Measurements from ENCODE around the gene PMAIP1. TPM values are rescaled to one million over a fixed set of nuclear protein-coding genes. Genes with fewer than 3 reads are reported as not detected.

The PMAIP1 gene
- total and polyA plus RNA-seq, 7 experiments from 2014 or later = 1.5 to 95.1 (median 6.6) TPM

DNA sequence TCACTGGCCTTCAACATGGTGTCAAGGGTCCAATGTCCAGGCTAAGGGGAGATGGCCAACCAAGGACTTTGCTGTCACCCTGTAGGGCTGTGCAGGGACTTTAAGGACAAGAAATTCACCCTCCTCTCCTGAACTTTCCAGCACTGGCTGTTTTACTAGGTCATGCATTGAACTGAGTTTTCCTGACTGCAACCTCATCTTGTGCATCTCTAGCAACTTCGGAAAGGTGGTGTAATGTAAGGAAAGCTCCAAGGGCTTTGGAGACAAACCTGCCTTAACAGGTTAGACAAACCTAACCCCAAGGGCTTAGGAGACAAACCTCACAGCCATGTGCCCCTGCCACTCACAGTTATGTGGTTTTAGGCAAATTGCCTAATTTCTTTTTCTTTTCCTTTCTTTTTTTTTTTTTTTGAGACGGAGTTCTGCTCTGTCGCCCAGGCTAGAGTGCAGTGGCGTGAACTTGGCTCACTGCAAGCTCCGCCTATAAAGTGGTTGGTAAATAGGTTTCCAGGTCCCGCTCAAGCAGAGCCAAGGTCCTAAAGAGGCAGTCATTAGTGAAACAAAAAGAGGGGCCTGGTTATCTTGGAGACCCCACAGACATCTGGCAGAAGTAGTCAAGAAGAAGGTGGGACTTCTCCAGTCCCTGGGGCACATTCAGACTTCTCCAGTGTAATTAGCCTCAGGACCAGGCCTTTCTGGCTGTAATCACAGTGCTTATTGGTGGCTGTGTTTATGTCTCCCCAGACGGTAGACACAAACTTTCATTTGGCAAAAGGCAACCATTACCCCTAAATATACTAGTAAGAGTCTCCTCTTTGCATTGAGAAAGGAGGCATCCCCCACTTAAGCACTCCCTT is 37.6 kb upstream of the PMAIP1 start:
- intact Hi-C loops (cut with micrococcal nuclease) = no loop called here
- Mint-ChIP-seq H3K27ac (no peak overlapping the region), H3K4me3 (no peak overlapping the region), H3K9me3 (no peaks in the 10 kb centered on the region), H3K27me3 (peaks cover 0 to 3% (median 0%) of the 10 kb centered on the region in 5 donors), H3K4me1 (no peaks in the 10 kb centered on the region), H3K36me3 (peaks cover 0 to 1% (median 0%) of the 10 kb centered on the region in 5 donors)
- H3K27ac ChIP-seq (ENCODE audit: low read depth, low read length) = no peak overlapping the region
- DNase-seq = no peak
- H3K27me3 ChIP-seq (ENCODE audit: control insufficient read depth in 2 of 2, insufficient read depth in 2 of 2, low read length in 2 of 2) = no peaks in the 10 kb centered on the region
- no peaks in the 10 kb centered on the region for H3K9me3 ChIP-seq (ENCODE audit: control insufficient read depth in 2 of 3, low read length in 3 of 3)
- no peak for ATAC-seq
- ChIA-PET POLR2A (no interaction called here), CTCF (no interaction called here)
- H3K4me3 ChIP-seq (ENCODE audit: low read length) = no peak overlapping the region
- H3K4me1 ChIP-seq (ENCODE audit: control insufficient read depth in 2 of 2, insufficient read depth in 2 of 2, low read length in 2 of 2) = no peaks in the 10 kb centered on the region
- no peaks in the 10 kb centered on the region for H3K36me3 ChIP-seq (ENCODE audit: control insufficient read depth in 2 of 3, insufficient read depth in 3 of 3, low read length in 3 of 3)

DNA sequence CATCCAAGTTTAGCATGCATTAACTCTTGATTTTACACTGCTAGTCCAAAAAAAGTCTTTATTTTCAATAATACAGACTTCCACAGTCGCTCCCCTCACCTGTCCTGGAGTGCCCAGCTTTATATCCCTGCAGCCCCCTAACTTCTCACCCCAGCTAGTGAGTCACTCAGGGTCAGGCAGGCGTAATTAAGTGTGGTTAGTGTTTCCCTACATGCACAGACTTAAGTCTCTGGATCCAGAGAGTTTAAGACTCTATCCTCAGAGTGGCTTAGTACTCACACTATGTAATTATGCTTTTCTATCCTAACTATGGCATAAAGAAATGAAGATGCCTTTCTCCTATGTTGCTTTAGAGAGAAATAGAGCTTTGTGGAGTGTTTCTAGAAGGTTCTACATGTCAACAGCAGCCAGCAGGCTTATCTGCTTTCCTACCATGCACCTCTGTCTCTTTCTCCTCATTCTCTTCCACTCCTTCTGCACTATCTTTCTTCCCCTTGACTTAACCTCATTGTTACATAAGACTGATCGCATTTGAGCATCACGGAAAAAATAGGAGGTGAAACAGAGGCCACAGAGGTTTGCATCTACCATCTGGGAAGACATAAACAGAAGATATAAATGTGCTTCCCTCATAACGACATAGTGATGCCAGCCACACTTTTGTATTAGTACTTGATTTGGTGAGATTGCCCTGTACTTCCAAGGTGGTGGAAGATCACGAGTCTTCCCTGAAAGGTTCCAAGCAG is 34.4 kb upstream of the PMAIP1 start:
- H3K4me3 Mint-ChIP-seq = no peak overlapping the region
- Histone ChIP-seq H3K27me3 (ENCODE audit: control insufficient read depth in 2 of 2, insufficient read depth in 2 of 2, low read length in 2 of 2) (no peaks in the 10 kb centered on the region), H3K9me3 (ENCODE audit: control insufficient read depth in 2 of 3, low read length in 3 of 3) (no peaks in the 10 kb centered on the region), H3K4me3 (ENCODE audit: low read length) (no peak overlapping the region), H3K4me1 (ENCODE audit: control insufficient read depth in 2 of 2, insufficient read depth in 2 of 2, low read length in 2 of 2) (no peaks in the 10 kb centered on the region), H3K36me3 (ENCODE audit: control insufficient read depth in 2 of 3, insufficient read depth in 3 of 3, low read length in 3 of 3) (no peaks in the 10 kb centered on the region), H3K27ac (ENCODE audit: low read depth, low read length) (no peak overlapping the region)
- no peaks in the 10 kb centered on the region for H3K36me3 Mint-ChIP-seq
- ATAC-seq (no peak), DNase-seq (no peak)
- ChIA-PET POLR2A (no interaction called here), CTCF (no interaction called here)
- peaks cover 0 to 4% (median 0%) of the 10 kb centered on the region in 5 donors for H3K27me3 Mint-ChIP-seq
- intact Hi-C loops (cut with micrococcal nuclease) = no loop called here
- H3K9me3 Mint-ChIP-seq = peaks cover 0 to 1% (median 0%) of the 10 kb centered on the region in 11 donors
- H3K27ac Mint-ChIP-seq = no peak overlapping the region
- no peaks in the 10 kb centered on the region for H3K4me1 Mint-ChIP-seq

DNA sequence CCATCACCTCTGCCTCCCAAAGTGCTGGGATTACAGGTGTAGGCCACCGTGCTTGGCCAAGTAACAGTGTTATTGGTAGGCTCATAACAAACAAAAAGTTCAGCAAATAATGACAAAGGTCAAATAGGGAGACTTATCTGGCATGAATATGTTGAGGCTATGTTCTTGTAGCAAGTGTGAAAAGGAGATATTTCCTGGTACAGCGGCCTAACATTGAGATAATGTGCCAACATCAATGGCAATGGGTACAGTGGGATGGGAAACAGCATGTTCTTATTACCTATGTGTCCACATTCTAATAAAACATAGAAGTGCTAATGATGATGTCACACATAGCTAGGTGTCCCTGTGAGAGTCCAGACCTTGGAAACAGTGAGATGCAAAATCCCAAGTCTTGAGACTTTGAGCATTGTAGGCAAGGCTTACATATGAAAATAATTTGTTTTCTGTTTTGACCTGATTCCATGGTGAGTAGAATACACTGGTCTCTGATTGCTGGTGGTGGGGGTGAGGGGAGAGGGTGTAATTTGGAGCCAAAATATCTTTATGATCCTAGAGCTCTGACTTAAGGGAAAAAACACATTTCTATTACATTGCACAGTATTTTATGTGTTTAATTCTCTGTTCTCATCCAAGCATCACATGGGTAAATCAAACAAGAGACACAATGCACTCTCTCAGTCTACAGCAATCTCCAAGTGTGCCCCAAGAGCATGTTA is 33.1 kb upstream of the PMAIP1 start:
- Mint-ChIP-seq H3K27me3 (peaks cover 0 to 4% (median 0%) of the 10 kb centered on the region in 5 donors), H3K27ac (no peak overlapping the region), H3K9me3 (peaks cover 0 to 1% (median 0%) of the 10 kb centered on the region in 11 donors), H3K36me3 (no peaks in the 10 kb centered on the region), H3K4me1 (no peaks in the 10 kb centered on the region), H3K4me3 (no peak overlapping the region)
- ChIA-PET CTCF (no interaction called here), POLR2A (no interaction called here)
- intact Hi-C loops (cut with micrococcal nuclease) = no loop called here
- Histone ChIP-seq H3K9me3 (ENCODE audit: control insufficient read depth in 2 of 3, low read length in 3 of 3) (no peaks in the 10 kb centered on the region), H3K27ac (ENCODE audit: low read depth, low read length) (no peak overlapping the region), H3K36me3 (ENCODE audit: control insufficient read depth in 2 of 3, insufficient read depth in 3 of 3, low read length in 3 of 3) (no peaks in the 10 kb centered on the region), H3K4me1 (ENCODE audit: control insufficient read depth in 2 of 2, insufficient read depth in 2 of 2, low read length in 2 of 2) (no peaks in the 10 kb centered on the region), H3K27me3 (ENCODE audit: control insufficient read depth in 2 of 2, insufficient read depth in 2 of 2, low read length in 2 of 2) (no peaks in the 10 kb centered on the region), H3K4me3 (ENCODE audit: low read length) (no peak overlapping the region)
- ATAC-seq (no peak), DNase-seq (no peak)

DNA sequence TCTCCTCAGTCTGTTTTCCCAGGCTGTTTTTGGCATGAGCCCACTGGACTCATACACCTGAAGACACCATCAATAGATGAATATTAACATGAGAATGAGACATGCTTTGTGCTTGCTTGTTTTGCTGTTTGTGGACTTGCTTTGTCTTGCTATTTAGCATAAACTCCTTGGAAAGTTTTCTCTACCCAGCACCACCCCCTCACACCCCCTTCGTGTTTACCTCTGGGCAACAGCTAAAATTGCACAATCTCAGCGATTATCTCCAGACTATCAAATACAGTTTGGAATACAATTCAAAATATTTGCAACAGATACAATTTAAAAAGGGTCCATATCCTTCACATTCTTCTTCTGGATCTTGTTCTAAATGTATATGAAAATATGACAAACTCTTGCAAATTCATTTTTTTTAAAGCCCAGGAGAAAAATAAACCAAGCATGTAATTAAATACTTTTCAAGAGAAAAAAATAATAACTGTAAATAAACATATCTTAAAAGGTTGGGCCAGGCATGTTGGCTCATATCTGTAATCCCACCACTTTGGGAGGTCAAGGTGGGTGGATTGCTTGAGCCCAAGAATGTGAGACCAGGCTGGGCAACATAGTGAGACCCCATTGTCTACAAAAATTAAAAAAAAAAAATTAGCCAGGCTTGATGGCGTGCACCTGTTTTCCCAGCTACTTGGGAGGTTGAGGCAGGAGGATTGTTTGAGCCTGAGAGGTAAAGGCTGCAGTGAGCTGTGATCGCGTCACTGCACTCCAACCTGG is 32.3 kb upstream of the PMAIP1 start:
- Histone ChIP-seq H3K4me3 (ENCODE audit: low read length) (no peak overlapping the region), H3K4me1 (ENCODE audit: control insufficient read depth in 2 of 2, insufficient read depth in 2 of 2, low read length in 2 of 2) (no peaks in the 10 kb centered on the region), H3K27me3 (ENCODE audit: control insufficient read depth in 2 of 2, insufficient read depth in 2 of 2, low read length in 2 of 2) (no peaks in the 10 kb centered on the region), H3K9me3 (ENCODE audit: control insufficient read depth in 2 of 3, low read length in 3 of 3) (no peaks in the 10 kb centered on the region), H3K27ac (ENCODE audit: low read depth, low read length) (no peak overlapping the region), H3K36me3 (ENCODE audit: control insufficient read depth in 2 of 3, insufficient read depth in 3 of 3, low read length in 3 of 3) (no peaks in the 10 kb centered on the region)
- POLR2A ChIA-PET = no interaction called here
- peaks cover 0 to 2% (median 0%) of the 10 kb centered on the region in 7 donors for H3K4me1 Mint-ChIP-seq
- H3K27me3 Mint-ChIP-seq = peaks cover 0 to 4% (median 0%) of the 10 kb centered on the region in 5 donors
- DNase-seq (no peak), ATAC-seq (no peak)
- CTCF ChIA-PET = no interaction called here
- peaks cover 0 to 1% (median 0%) of the 10 kb centered on the region in 11 donors for H3K9me3 Mint-ChIP-seq
- H3K27ac Mint-ChIP-seq = no peak overlapping the region
- no peaks in the 10 kb centered on the region for H3K36me3 Mint-ChIP-seq
- intact Hi-C loops (cut with micrococcal nuclease) = no loop called here
- no peak overlapping the region for H3K4me3 Mint-ChIP-seq

DNA sequence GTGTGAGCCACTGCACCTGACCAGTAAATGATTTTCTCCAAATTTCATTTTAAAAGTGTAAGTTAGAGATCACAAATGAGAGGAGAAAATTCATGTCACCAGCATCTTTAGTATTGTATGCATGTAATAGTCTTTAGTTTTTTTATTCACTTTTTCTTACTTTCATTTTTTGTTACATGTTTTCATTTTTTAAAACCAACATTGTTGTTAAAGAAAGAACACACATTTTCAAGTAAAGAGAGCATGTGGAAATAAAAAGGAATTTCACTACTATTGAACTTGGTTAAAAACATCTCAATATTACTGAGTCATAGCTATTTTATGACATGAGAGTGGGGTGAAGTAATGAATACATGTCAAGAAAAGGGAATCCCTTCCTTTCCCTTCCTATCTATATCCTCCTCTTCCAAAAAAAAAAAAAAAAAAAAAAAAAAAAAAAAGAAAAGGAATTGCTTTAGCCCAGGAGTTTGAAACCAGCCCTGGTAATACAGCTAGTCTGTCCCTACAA is 29.1 kb upstream of the PMAIP1 start:
- Mint-ChIP-seq H3K27me3 (peaks cover 0 to 9% (median 0%) of the 10 kb centered on the region in 5 donors), H3K27ac (no peak overlapping the region), H3K4me1 (peaks cover 0 to 9% (median 0%) of the 10 kb centered on the region in 7 donors), H3K36me3 (no peaks in the 10 kb centered on the region), H3K4me3 (no peak overlapping the region), H3K9me3 (peaks cover 0 to 1% (median 0%) of the 10 kb centered on the region in 11 donors)
- intact Hi-C loops (cut with micrococcal nuclease) = no loop called here
- DNase-seq = no peak
- ATAC-seq = no peak
- no peak overlapping the region for H3K27ac ChIP-seq (ENCODE audit: low read depth, low read length)
- H3K9me3 ChIP-seq (ENCODE audit: control insufficient read depth in 2 of 3, low read length in 3 of 3) = no peaks in the 10 kb centered on the region
- ChIA-PET CTCF (no interaction called here), POLR2A (no interaction called here)
- no peak overlapping the region for H3K4me3 ChIP-seq (ENCODE audit: low read length)
- H3K4me1 ChIP-seq (ENCODE audit: control insufficient read depth in 2 of 2, insufficient read depth in 2 of 2, low read length in 2 of 2) = no peaks in the 10 kb centered on the region
- no peaks in the 10 kb centered on the region for H3K36me3 ChIP-seq (ENCODE audit: control insufficient read depth in 2 of 3, insufficient read depth in 3 of 3, low read length in 3 of 3)
- H3K27me3 ChIP-seq (ENCODE audit: control insufficient read depth in 2 of 2, insufficient read depth in 2 of 2, low read length in 2 of 2) = no peaks in the 10 kb centered on the region

- Histone ChIP-seq H3K9me3 (ENCODE audit: control insufficient read depth in 2 of 3, low read length in 3 of 3) (no peaks in the 10 kb centered on the region), H3K4me1 (ENCODE audit: control insufficient read depth in 2 of 2, insufficient read depth in 2 of 2, low read length in 2 of 2) (no peaks in the 10 kb centered on the region), H3K4me3 (ENCODE audit: low read length) (no peak overlapping the region), H3K27me3 (ENCODE audit: control insufficient read depth in 2 of 2, insufficient read depth in 2 of 2, low read length in 2 of 2) (no peaks in the 10 kb centered on the region), H3K36me3 (ENCODE audit: control insufficient read depth in 2 of 3, insufficient read depth in 3 of 3, low read length in 3 of 3) (no peaks in the 10 kb centered on the region), H3K27ac (ENCODE audit: low read depth, low read length) (no peak overlapping the region)
- H3K36me3 Mint-ChIP-seq = no peaks in the 10 kb centered on the region
- intact Hi-C loops (cut with micrococcal nuclease) = no loop called here
- H3K27me3 Mint-ChIP-seq = peaks cover 0 to 9% (median 0%) of the 10 kb centered on the region in 5 donors
- H3K27ac Mint-ChIP-seq = no peak overlapping the region
- H3K9me3 Mint-ChIP-seq = peaks cover 0 to 1% (median 0%) of the 10 kb centered on the region in 11 donors
- DNase-seq = no peak
- H3K4me1 Mint-ChIP-seq = peaks cover 0 to 20% (median 0%) of the 10 kb centered on the region in 7 donors
- ATAC-seq = no peak
- POLR2A ChIA-PET = no interaction called here
- CTCF ChIA-PET = no interaction called here
- H3K4me3 Mint-ChIP-seq = no peak overlapping the region
Observed at GRCh38 chr18:59871711-59872362, 28.0 kb upstream of the PMAIP1 start.

All from naive thymus-derived CD4-positive, alpha-beta T cell (primary cell).